Smooth muscle cell (in vitro differentiated cells): Measurements from ENCODE around the gene GTPBP4. TPM values are rescaled to one million over a fixed set of nuclear protein-coding genes. Genes with fewer than 3 reads are reported as not detected.

ENCODE experiments used
- DNase-seq: peaks from one replicate; lab custom pipeline; 2025; ENCODE audit not compliant: unreplicated experiment; lab: John Stamatoyannopoulos, UW
- H2AFZ ChIP-seq: fragments of 200-600 bp; sonication (generic); 2 replicates; pipeline ENCODE4 v1.6.0; 2016; ENCODE audit warnings: antibody characterized with exemption, low read depth, mild to moderate bottlenecking
- H3F3A ChIP-seq: fragments of 200-600 bp; sonication (generic); 2 replicates; pipeline ENCODE4 v1.6.0; 2017; ENCODE audit warnings: antibody characterized with exemption, low read depth
- H3K27ac ChIP-seq: fragments of 200-600 bp; sonication (generic); 2 replicates; pipeline ENCODE4 v1.5.1; 2016; ENCODE audit warnings: low read depth, mild to moderate bottlenecking
- H3K27me3 ChIP-seq: fragments of 200-600 bp; sonication (generic); 2 replicates; pipeline ENCODE4 v1.6.1; 2016; ENCODE audit warnings: low read depth, mild to moderate bottlenecking
- H3K36me3 ChIP-seq: fragments of 200-600 bp; sonication (generic); 2 replicates; pipeline ENCODE4 v1.5.1; 2016; ENCODE audit warnings: low read depth
- H3K4me1 ChIP-seq: fragments of 200-600 bp; sonication (generic); 2 replicates; pipeline ENCODE4 v1.5.1; 2016; ENCODE audit warnings: low read depth
- H3K4me2 ChIP-seq: fragments of 200-600 bp; sonication (generic); 2 replicates; pipeline ENCODE4 v1.6.0; 2016; ENCODE audit warnings: mild to moderate bottlenecking
- H3K4me3 ChIP-seq: fragments of 200-600 bp; sonication (generic); 2 replicates; pipeline ENCODE4 v1.5.1; 2016; ENCODE audit warnings: mild to moderate bottlenecking
- H3K79me2 ChIP-seq: fragments of 200-600 bp; sonication (generic); 2 replicates; pipeline ENCODE4 v1.6.0; 2016; ENCODE audit warnings: low read depth, mild to moderate bottlenecking
- H3K9ac ChIP-seq: fragments of 200-600 bp; sonication (generic); 2 replicates; pipeline ENCODE4 v1.6.0; 2016; ENCODE audit warnings: low read depth
- H3K9me3 ChIP-seq: fragments of 200-600 bp; sonication (generic); replicated peaks from 2 replicates; pipeline ENCODE4 v1.5.1; 2016; ENCODE audit warnings: low read depth
- H4K20me1 ChIP-seq: fragments of 200-600 bp; sonication (generic); 2 replicates; pipeline ENCODE4 v1.6.0; 2016; ENCODE audit warnings: low read depth
- CTCF ChIP-seq: fragments of 200-600 bp; sonication (generic); IDR thresholded peaks from 2 replicates; pipeline ENCODE4 v1.5.1; 2017; ENCODE audit warnings: borderline replicate concordance, mild to moderate bottlenecking, antibody characterized with exemption; ENCODE audit not compliant: insufficient read depth, poor library complexity, severe bottlenecking
- WGBS: methylation state at CpG from one replicate; pipeline ENCODE4 v1.1.7; 2016; ENCODE audit warnings: low lambda C conversion rate; 5-methylcytosine and 5-hydroxymethylcytosine counted together
- polyA plus RNA-seq: library from polyadenylated mRNA; unstranded; fragments of >200 nt; fragmentation: Nextera tagmentation; extraction: Ambion mirVana; gene quantifications from 2 replicates; pipeline ENCODE4 v1.2.1, GENCODE V29; 2016
- total RNA-seq: library from RNA; depleted of rRNA; stranded (reverse); fragments of >200 nt; gene quantifications from 2 replicates; pipeline ENCODE4 v1.2.3, GENCODE V29; 2014

GTPBP4 gene
- total and polyA plus RNA-seq, 2 experiments from 2014 or later = 42.5 to 52.1 TPM

- WGBS = 98% methylated on average over 5 of the region's 5 CpGs
- peaks cover 43% of the 10 kb centered on the region for H3K79me2 ChIP-seq
These were observed 14.3 kb downstream of the GTPBP4 start for GRCh38 chr10:1002425-1003006.

GRCh38 chr10:1003884-1004670, 15.8 kb downstream of the GTPBP4 start:
- no peak overlapping the region for H3K4me2 ChIP-seq
- peaks cover 38% of the 10 kb centered on the region for H4K20me1 ChIP-seq
- H3F3A ChIP-seq = no peaks in the 10 kb centered on the region
- H3K4me1 ChIP-seq = no peaks in the 10 kb centered on the region
- TF ChIP-seq CTCF = no peak
- no peak overlapping the region for H3K4me3 ChIP-seq
- H3K79me2 ChIP-seq = peaks cover 39% of the 10 kb centered on the region
- no peak overlapping the region for H2AFZ ChIP-seq
- no peak overlapping the region for H3K27ac ChIP-seq
- no peak overlapping the region for H3K9ac ChIP-seq
- no peaks in the 10 kb centered on the region for H3K27me3 ChIP-seq
- H3K9me3 ChIP-seq = no peaks in the 10 kb centered on the region
- WGBS = 98% methylated on average over 9 of the region's 9 CpGs
- no peak for DNase-seq
- H3K36me3 ChIP-seq = peaks cover 70% of the 10 kb centered on the region

More at GRCh38 chr10:1002425-1003006, 14.3 kb downstream of the GTPBP4 start:
- no peaks in the 10 kb centered on the region for H3K9me3 ChIP-seq
- H3K27ac ChIP-seq = no peak overlapping the region
- no peak overlapping the region for H3K4me3 ChIP-seq
- peaks cover 36% of the 10 kb centered on the region for H4K20me1 ChIP-seq
- H3K4me2 ChIP-seq = no peak overlapping the region
- no peak overlapping the region for H2AFZ ChIP-seq
- peaks cover 68% of the 10 kb centered on the region for H3K36me3 ChIP-seq
- DNase-seq = no peak
- TF ChIP-seq CTCF = no peak
- no peaks in the 10 kb centered on the region for H3K27me3 ChIP-seq
- no peaks in the 10 kb centered on the region for H3F3A ChIP-seq
- H3K9ac ChIP-seq = no peak overlapping the region
- H3K4me1 ChIP-seq = no peaks in the 10 kb centered on the region

GRCh38 chr10:1006573-1006972, 18.3 kb downstream of the GTPBP4 start:
- Histone ChIP-seq H3K27ac (no peak overlapping the region), H3K9ac (no peak overlapping the region), H3K36me3 (peaks cover 49% of the 10 kb centered on the region), H3K9me3 (no peaks in the 10 kb centered on the region), H3K4me1 (no peaks in the 10 kb centered on the region), H3K79me2 (peaks cover 27% of the 10 kb centered on the region), H3K27me3 (no peaks in the 10 kb centered on the region), H3F3A (no peaks in the 10 kb centered on the region), H2AFZ (no peak overlapping the region), H3K4me2 (no peak overlapping the region), H3K4me3 (no peak overlapping the region), H4K20me1 (peaks cover 38% of the 10 kb centered on the region)
- DNase-seq = no peak
- whole genome bisulfite sequencing = 96% methylated on average over 9 of the region's 9 CpGs
- TF ChIP-seq CTCF = no peak
